Suprapubic skin (tissue), 4 donors: ENCODE data around the gene CMBL.

Experiments used
- CTCF ChIP-seq, 2 donors: fragments of 200-600 bp in 1 of 2; fragments of 450-650 bp in 1 of 2; sonication (generic) in 1 of 2; IDR thresholded peaks; one replicate each; pipeline ENCODE4 v1.5.1; 2016 to 2019; ENCODE audit warnings: antibody characterized with exemption in 2 of 2, mild to moderate bottlenecking in 1 of 2, moderate library complexity in 1 of 2
- POLR2A ChIP-seq, 2 donors: fragments of 450-650 bp; IDR thresholded peaks; one replicate each; pipeline ENCODE4 v1.6.1; 2017; ENCODE audit warnings: antibody characterized with exemption in 2 of 2, mild to moderate bottlenecking in 2 of 2, moderate library complexity in 2 of 2
- POLR2AphosphoS5 ChIP-seq, 3 donors: sonication (generic); formaldehyde crosslinking; IDR thresholded peaks; one replicate each; pipeline ENCODE4 v1.6.1; 2017; ENCODE audit warnings: antibody characterized with exemption in 3 of 3

GRCh38 chr5:10339958-10340357 lies 32.3 kb upstream of the CMBL start:
- TF ChIP-seq CTCF (IDR thresholded peaks at IDR 0.05) (no peak), POLR2AphosphoS5 (IDR thresholded peaks at IDR 0.05) (no peak), POLR2A (IDR thresholded peaks at IDR 0.05) (no peak)
